CD14-positive monocyte (primary cell): Measurements from ENCODE around the gene NEK10. TPM values are rescaled to one million over a fixed set of nuclear protein-coding genes. Genes with fewer than 3 reads are reported as not detected.

ENCODE experiments used
- DNase-seq, 3 donors: peaks; one replicate each; pipeline ENCODE4 v3.0.0-alpha.2; 2011 to 2022
- H2AFZ ChIP-seq: 2 replicates; pipeline ENCODE4 v1.6.0; 2012; ENCODE audit warnings: mild to moderate bottlenecking, low read depth, low read length, inconsistent platforms; ENCODE audit not compliant: insufficient read depth, poor library complexity, severe bottlenecking
- H3K27ac ChIP-seq, 2 donors: 1 replicate in 1 of 2; 2 replicates in 1 of 2; pipeline ENCODE4 v1.5.1; 2012 to 2013; ENCODE audit warnings: low read length in 2 of 2, control low read depth in 1 of 2, inconsistent platforms in 1 of 2, low read depth in 1 of 2, mild to moderate bottlenecking in 1 of 2
- H3K27me3 ChIP-seq, 2 donors: one replicate each; pipeline versions ENCODE4 v1.6.0 to v1.6.1; 2011 to 2013; ENCODE audit warnings: low read length in 2 of 2; ENCODE audit not compliant: control insufficient read depth in 2 of 2, insufficient read depth in 2 of 2
- H3K36me3 ChIP-seq, 2 donors: replicated peaks in 1 of 2; 1 replicate in 1 of 2; 2 replicates in 1 of 2; pipeline versions ENCODE4 v1.5.1 to v1.6.1; 2012 to 2013; ENCODE audit warnings: low read length in 2 of 2, control low read depth in 1 of 2, inconsistent platforms in 1 of 2, mild to moderate bottlenecking in 1 of 2; ENCODE audit not compliant: insufficient read depth in 2 of 2, control insufficient read depth in 1 of 2
- H3K4me1 ChIP-seq, 2 donors: 1 replicate in 1 of 2; 2 replicates in 1 of 2; pipeline versions ENCODE4 v1.5.1 to v1.6.1; 2012 to 2013; ENCODE audit warnings: low read length in 2 of 2, control low read depth in 1 of 2, inconsistent platforms in 1 of 2, mild to moderate bottlenecking in 1 of 2, moderate library complexity in 1 of 2; ENCODE audit not compliant: insufficient read depth in 2 of 2, control insufficient read depth in 1 of 2
- H3K4me2 ChIP-seq: replicated peaks from 2 replicates; pipeline ENCODE3; 2012; ENCODE audit warnings: low read length, moderate library complexity, mild to moderate bottlenecking; ENCODE audit not compliant: poor library complexity, severe bottlenecking; ENCODE audit errors: extremely low read depth
- H3K4me3 ChIP-seq, 3 experiments: fragments of 200-600 bp in 1 of 3; sonication (generic) in 1 of 3; replicated peaks in 1 of 3; 1 replicate in 2 of 3; 2 replicates in 1 of 3; pipeline ENCODE4 v1.5.1; 2011 to 2013; ENCODE audit warnings: low read length in 3 of 3, mild to moderate bottlenecking in 3 of 3, control low read depth in 2 of 3, low read depth in 2 of 3, inconsistent platforms in 1 of 3, moderate library complexity in 1 of 3
- H3K79me2 ChIP-seq: 2 replicates; pipeline ENCODE4 v1.6.0; 2012; ENCODE audit warnings: mild to moderate bottlenecking, control low read depth, inconsistent platforms, low read length, moderate library complexity; ENCODE audit not compliant: insufficient read depth
- H3K9ac ChIP-seq: 2 replicates; pipeline ENCODE4 v1.6.0; 2017; ENCODE audit warnings: low read length, mild to moderate bottlenecking; ENCODE audit not compliant: insufficient read depth, poor library complexity, severe bottlenecking
- H3K9me3 ChIP-seq, 2 donors: replicated peaks in 1 of 2; 1 replicate in 1 of 2; 2 replicates in 1 of 2; pipeline versions ENCODE4 v1.5.1 to v1.6.1; 2012 to 2013; ENCODE audit warnings: low read length in 2 of 2, control low read depth in 1 of 2; ENCODE audit not compliant: control insufficient read depth in 1 of 2, insufficient read depth in 1 of 2
- H4K20me1 ChIP-seq: 2 replicates; pipeline ENCODE4 v1.6.0; 2012; ENCODE audit warnings: mild to moderate bottlenecking, low read length, control low read depth, moderate library complexity; ENCODE audit not compliant: insufficient read depth
- H3K27ac Mint-ChIP-seq, 7 donors: one replicate each; pipeline ENCODE4 v1.8.0; 2020; ENCODE audit warnings: mild to moderate bottlenecking in 7 of 7, mixed read lengths in 7 of 7, moderate library complexity in 6 of 7, inconsistent platforms in 2 of 7
- H3K27me3 Mint-ChIP-seq, 3 donors: one replicate each; pipeline ENCODE4 v1.8.0; 2021 to 2022; ENCODE audit warnings: low read depth in 3 of 3, mild to moderate bottlenecking in 3 of 3, mixed read lengths in 3 of 3, moderate library complexity in 3 of 3, inconsistent platforms in 1 of 3
- H3K36me3 Mint-ChIP-seq, 2 donors: one replicate each; pipeline ENCODE4 v1.8.0; 2020; ENCODE audit warnings: mixed read lengths in 2 of 2, inconsistent platforms in 1 of 2, mild to moderate bottlenecking in 1 of 2
- H3K4me1 Mint-ChIP-seq: one replicate; pipeline ENCODE4 v1.8.0; 2020; ENCODE audit warnings: mild to moderate bottlenecking, mixed read lengths
- H3K4me3 Mint-ChIP-seq, 2 donors: one replicate each; pipeline ENCODE4 v1.8.0; 2020; ENCODE audit warnings: mild to moderate bottlenecking in 2 of 2, mixed read lengths in 2 of 2, moderate library complexity in 1 of 2
- H3K9me3 Mint-ChIP-seq, 7 donors: one replicate each; pipeline ENCODE4 v1.8.0; 2020 to 2022; ENCODE audit warnings: mixed read lengths in 7 of 7, mild to moderate bottlenecking in 6 of 7, moderate library complexity in 6 of 7, inconsistent platforms in 2 of 7
- WGBS: methylation state at CpG from one replicate; pipeline ENCODE4 v1.1.5; 2013; ENCODE audit warnings: missing lambda C conversion rate; ENCODE audit not compliant: insufficient coverage; 5-methylcytosine and 5-hydroxymethylcytosine counted together
- intact Hi-C, 2 donors: fragments of 100-400 bp; cut with micrococcal nuclease; formaldehyde crosslinking; loops; one replicate each; pipeline versions ENCODE4 v1.15.0 to v1.15.1; 2023
- polyA plus RNA-seq, 3 donors: library from polyadenylated mRNA; depleted of rRNA in 1 of 3; unstranded in 2 of 3; stranded (reverse) in 1 of 3; fragments of 300-500 nt in 2 of 3; fragments of >200 nt in 1 of 3; fragmentation: Illumina TruSeq in 2 of 3; gene quantifications; 1 replicate in 2 of 3; 2 replicates in 1 of 3; pipeline ENCODE4 v1.2.3, GENCODE V29; 2012 to 2021
- TF ChIP-seq, protein P1 (sequence below): fragments of 200-600 bp; IDR thresholded peaks from one replicate; pipeline ENCODE4 v1.8.0; 2022; ENCODE audit warnings: antibody characterized with exemption, mild to moderate bottlenecking

The NEK10 gene
- polyA plus RNA-seq, 3 donors: not detected

DNA sequence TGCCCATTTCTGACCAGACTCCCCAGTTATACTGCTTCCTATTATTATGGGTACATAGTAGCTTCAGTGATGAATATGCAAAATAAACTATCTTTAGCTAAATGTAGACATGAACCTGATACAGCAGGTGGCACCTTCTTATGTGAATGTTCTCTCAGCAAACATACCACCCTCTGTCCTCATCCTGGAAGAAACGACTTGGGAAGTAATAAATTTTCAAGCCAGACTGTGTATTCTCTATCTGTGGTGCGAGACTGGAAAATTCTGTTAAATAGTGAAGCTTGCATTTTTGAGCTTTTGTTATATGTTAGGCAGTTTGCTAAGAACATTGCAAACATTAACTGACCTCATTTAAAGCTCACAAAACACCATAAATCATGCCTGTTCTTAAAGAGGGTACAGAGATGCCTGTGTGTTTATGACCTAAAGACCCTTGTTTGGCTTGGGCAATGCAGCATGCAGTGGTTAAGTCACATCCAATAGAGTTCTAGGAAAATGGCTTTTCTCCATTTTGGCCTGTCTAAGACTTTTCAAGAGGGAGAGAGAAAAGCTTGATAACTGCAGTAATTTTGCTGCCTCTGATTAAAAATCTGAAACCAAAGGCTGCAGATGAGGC, 287.1 kb downstream of the NEK10 start:
- no peaks in the 10 kb centered on the region for H4K20me1 ChIP-seq
- H3K9ac ChIP-seq: no peak overlapping the region
- no peak overlapping the region for H3K4me3 Mint-ChIP-seq
- H3K27ac Mint-ChIP-seq: no peak overlapping the region
- intact Hi-C loops: no loop called here
- H3K9me3 Mint-ChIP-seq: peaks cover 0 to 2% (median 0%) of the 10 kb centered on the region in 7 donors
- H3K36me3 ChIP-seq: no peaks in the 10 kb centered on the region
- no peak overlapping the region for H3K4me2 ChIP-seq
- H3K4me1 Mint-ChIP-seq: no peaks in the 10 kb centered on the region
- no peaks in the 10 kb centered on the region for H3K79me2 ChIP-seq
- TF ChIP-seq, protein P1, sequence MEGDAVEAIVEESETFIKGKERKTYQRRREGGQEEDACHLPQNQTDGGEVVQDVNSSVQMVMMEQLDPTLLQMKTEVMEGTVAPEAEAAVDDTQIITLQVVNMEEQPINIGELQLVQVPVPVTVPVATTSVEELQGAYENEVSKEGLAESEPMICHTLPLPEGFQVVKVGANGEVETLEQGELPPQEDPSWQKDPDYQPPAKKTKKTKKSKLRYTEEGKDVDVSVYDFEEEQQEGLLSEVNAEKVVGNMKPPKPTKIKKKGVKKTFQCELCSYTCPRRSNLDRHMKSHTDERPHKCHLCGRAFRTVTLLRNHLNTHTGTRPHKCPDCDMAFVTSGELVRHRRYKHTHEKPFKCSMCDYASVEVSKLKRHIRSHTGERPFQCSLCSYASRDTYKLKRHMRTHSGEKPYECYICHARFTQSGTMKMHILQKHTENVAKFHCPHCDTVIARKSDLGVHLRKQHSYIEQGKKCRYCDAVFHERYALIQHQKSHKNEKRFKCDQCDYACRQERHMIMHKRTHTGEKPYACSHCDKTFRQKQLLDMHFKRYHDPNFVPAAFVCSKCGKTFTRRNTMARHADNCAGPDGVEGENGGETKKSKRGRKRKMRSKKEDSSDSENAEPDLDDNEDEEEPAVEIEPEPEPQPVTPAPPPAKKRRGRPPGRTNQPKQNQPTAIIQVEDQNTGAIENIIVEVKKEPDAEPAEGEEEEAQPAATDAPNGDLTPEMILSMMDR: no peak
- H3K27me3 ChIP-seq: peaks cover 0 to 6% of the 10 kb centered on the region in 2 donors
- no peak overlapping the region for H3K27ac ChIP-seq
- DNase-seq: no peak
- H3K4me1 ChIP-seq: no peaks in the 10 kb centered on the region
- no peak overlapping the region for H2AFZ ChIP-seq
- peaks cover 0 to 3% of the 10 kb centered on the region in 2 donors for H3K9me3 ChIP-seq
- no CpG with 5 or more reads among the region's 2 CpGs for WGBS
- no peak overlapping the region for H3K4me3 ChIP-seq
- H3K27me3 Mint-ChIP-seq: peaks cover 1 to 15% (median 5%) of the 10 kb centered on the region in 3 donors
- H3K36me3 Mint-ChIP-seq: no peaks in the 10 kb centered on the region

DNA sequence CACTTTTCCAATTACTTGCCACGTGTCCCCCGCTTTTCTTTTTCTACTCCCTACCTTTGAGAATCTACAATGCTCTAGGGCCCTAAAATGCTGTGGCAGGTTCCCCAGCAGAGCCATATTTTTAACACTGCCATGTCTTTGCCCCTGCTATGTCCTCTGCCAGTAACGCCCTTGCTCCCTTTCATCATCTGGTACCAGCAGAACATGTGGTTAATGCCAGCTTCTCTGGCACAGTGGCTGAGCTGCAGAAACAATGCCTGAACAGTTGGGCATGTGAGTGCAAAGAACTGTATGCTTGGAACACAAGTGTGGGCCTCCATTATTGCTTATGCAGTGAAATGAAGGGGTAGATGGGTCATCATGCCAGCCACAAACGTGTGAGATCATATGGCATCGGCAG, 287.6 kb downstream of the NEK10 start:
- Histone ChIP-seq H4K20me1 (no peaks in the 10 kb centered on the region), H2AFZ (no peak overlapping the region), H3K27ac (no peak overlapping the region), H3K79me2 (no peaks in the 10 kb centered on the region), H3K27me3 (peaks cover 0 to 4% of the 10 kb centered on the region in 2 donors), H3K36me3 (no peaks in the 10 kb centered on the region), H3K4me2 (no peak overlapping the region), H3K9me3 (peaks cover 0 to 3% of the 10 kb centered on the region in 2 donors), H3K4me1 (no peaks in the 10 kb centered on the region), H3K4me3 (no peak overlapping the region), H3K9ac (no peak overlapping the region)
- Mint-ChIP-seq H3K36me3 (no peaks in the 10 kb centered on the region), H3K9me3 (peaks cover 0 to 2% (median 0%) of the 10 kb centered on the region in 7 donors), H3K4me3 (no peak overlapping the region), H3K27me3 (peaks cover 1 to 13% (median 5%) of the 10 kb centered on the region in 3 donors), H3K4me1 (no peaks in the 10 kb centered on the region), H3K27ac (no peak overlapping the region)
- TF ChIP-seq, protein P1: no peak
- intact Hi-C loops: no loop called here
- DNase-seq: no peak
- 92% methylated on average over 3 of the region's 5 CpGs for WGBS
